H1 (cell line): ENCODE results near the gene HS6ST3. TPM values are rescaled to one million over a fixed set of nuclear protein-coding genes. Genes with fewer than 3 reads are reported as not detected.

Experiments
- CTCF ChIA-PET: fragments of 300-600 bp; sonication (Branson Sonifier 250); formaldehyde crosslinking; loops from one replicate; lab custom pipeline; 2021; ENCODE audit not compliant: partially characterized antibody; lab: Charles Lee
- POLR2A ChIA-PET: fragments of 300-600 bp; sonication (Branson Sonifier 250); formaldehyde crosslinking; loops from one replicate; lab custom pipeline; 2021; ENCODE audit warnings: inconsistent platforms; ENCODE audit not compliant: partially characterized antibody; lab: Charles Lee
- DNase-seq, 2 experiments: peaks; one replicate each; pipeline versions ENCODE4 v3.0.0 to v3.0.0-alpha.2; 2010 to 2022; ENCODE audit warnings: low spot score in 2 of 2, low read depth in 1 of 2, mixed read lengths in 1 of 2
- FAIRE-seq: peaks from 2 replicates; lab custom pipeline; 2011; peaks lifted over from hg19 to GRCh38; lab: Jason Lieb, UNC
- H2AFZ ChIP-seq: 2 replicates; pipeline ENCODE4 v1.8.1; 2012; ENCODE audit warnings: low read length, inconsistent platforms
- H2AK5ac ChIP-seq: 2 replicates; pipeline ENCODE4 v1.6.1; 2013; ENCODE audit warnings: low read depth, low read length
- H2BK120ac ChIP-seq: replicated peaks from 2 replicates; pipeline ENCODE3; 2013; ENCODE audit warnings: low read depth, low read length, inconsistent platforms
- H2BK12ac ChIP-seq: 2 replicates; pipeline ENCODE4 v1.6.1; 2013; ENCODE audit warnings: low read depth, low read length
- H2BK15ac ChIP-seq: 2 replicates; pipeline ENCODE4 v1.6.1; 2013; ENCODE audit warnings: low read length
- H2BK20ac ChIP-seq: 2 replicates; pipeline ENCODE4 v1.6.1; 2013; ENCODE audit warnings: low read length
- H2BK5ac ChIP-seq: 2 replicates; pipeline ENCODE4 v1.6.1; 2013; ENCODE audit warnings: low read depth, low read length
- H3K14ac ChIP-seq: 2 replicates; pipeline ENCODE4 v1.6.1; 2013; ENCODE audit warnings: inconsistent platforms; ENCODE audit not compliant: insufficient read length
- H3K18ac ChIP-seq: 2 replicates; pipeline ENCODE4 v1.6.1; 2013; ENCODE audit warnings: low read length; ENCODE audit errors: extremely low read depth
- H3K23ac ChIP-seq: 2 replicates; pipeline ENCODE4 v1.6.1; 2013; ENCODE audit warnings: inconsistent platforms; ENCODE audit not compliant: insufficient read length
- H3K23me2 ChIP-seq: 2 replicates; pipeline ENCODE4 v1.6.1; 2013; ENCODE audit warnings: low read depth, low read length
- H3K27ac ChIP-seq: 2 replicates; pipeline ENCODE4 v1.6.1; 2011; ENCODE audit warnings: low read depth, low read length, inconsistent platforms
- H3K27me3 ChIP-seq, 4 experiments: replicated peaks in 1 of 4; 1 replicate in 1 of 4; 2 replicates in 3 of 4; pipeline versions ENCODE4 v1.6.1 to v1.8.1; 2011 to 2013; ENCODE audit warnings: low read length in 3 of 4, mild to moderate bottlenecking in 3 of 4, inconsistent platforms in 2 of 4, mixed read lengths in 2 of 4, moderate library complexity in 1 of 4; ENCODE audit not compliant: control insufficient read depth in 3 of 4, insufficient read depth in 3 of 4; ENCODE audit errors: extremely low read depth in 1 of 4
- H3K36me3 ChIP-seq, 4 experiments: 2 replicates each; pipeline versions ENCODE4 v1.6.1 to v1.8.1; 2011 to 2013; ENCODE audit warnings: mild to moderate bottlenecking in 4 of 4, low read length in 3 of 4, moderate library complexity in 2 of 4, control low read depth in 1 of 4, inconsistent platforms in 1 of 4; ENCODE audit not compliant: insufficient read depth in 4 of 4, control insufficient read depth in 2 of 4
- H3K4ac ChIP-seq: replicated peaks from 2 replicates; pipeline ENCODE3; 2013; ENCODE audit warnings: low read length, low read depth, mixed read lengths, inconsistent platforms; ENCODE audit not compliant: insufficient read length
- H3K4me1 ChIP-seq, 4 experiments: replicated peaks in 1 of 4; 1 replicate in 1 of 4; 2 replicates in 3 of 4; pipeline versions ENCODE4 v1.6.1 to v1.8.1; 2011 to 2013; ENCODE audit warnings: low read length in 3 of 4, inconsistent platforms in 2 of 4, mixed read lengths in 1 of 4; ENCODE audit not compliant: insufficient read depth in 4 of 4, control insufficient read depth in 3 of 4
- H3K4me2 ChIP-seq, 2 experiments: 2 replicates each; pipeline versions ENCODE4 v1.6.1 to v1.8.1; 2011 to 2013; ENCODE audit warnings: low read depth in 2 of 2, low read length in 2 of 2, control low read depth in 1 of 2, inconsistent platforms in 1 of 2, mild to moderate bottlenecking in 1 of 2; ENCODE audit not compliant: insufficient read depth in 1 of 2
- H3K4me3 ChIP-seq, 4 experiments: fragments of 200-600, 300-600 bp in 1 of 4; sonication (generic), shearing (Covaris generic), sonication (Bioruptor Twin) in 1 of 4; 2 replicates each; pipeline versions ENCODE4 v1.5.1 to v1.8.1; 2011 to 2016; ENCODE audit warnings: low read length in 4 of 4, low read depth in 3 of 4, control low read depth in 2 of 4, inconsistent platforms in 2 of 4, mild to moderate bottlenecking in 2 of 4, mixed read lengths in 1 of 4, moderate library complexity in 1 of 4; ENCODE audit not compliant: insufficient read depth in 2 of 4; ENCODE audit errors: extremely low read depth in 1 of 4
- H3K56ac ChIP-seq: replicated peaks from 2 replicates; pipeline ENCODE3; 2013; ENCODE audit warnings: low read depth, mild to moderate bottlenecking, mixed read lengths, low read length, inconsistent platforms; ENCODE audit not compliant: insufficient read length
- H3K79me1 ChIP-seq: 2 replicates; pipeline ENCODE4 v1.6.1; 2013; ENCODE audit warnings: low read depth, low read length, control low read depth
- H3K79me2 ChIP-seq, 2 experiments: 2 replicates each; pipeline versions ENCODE4 v1.6.1 to v1.8.1; 2012 to 2013; ENCODE audit warnings: low read length in 2 of 2, mild to moderate bottlenecking in 2 of 2, inconsistent platforms in 1 of 2; ENCODE audit not compliant: insufficient read depth in 2 of 2, control insufficient read depth in 1 of 2
- H3K9ac ChIP-seq, 4 experiments: replicated peaks in 1 of 4; 1 replicate in 1 of 4; 2 replicates in 3 of 4; pipeline versions ENCODE4 v1.6.1 to v1.8.1; 2011 to 2013; ENCODE audit warnings: low read depth in 3 of 4, low read length in 3 of 4, control low read depth in 2 of 4, mild to moderate bottlenecking in 2 of 4, moderate library complexity in 2 of 4, inconsistent platforms in 1 of 4; ENCODE audit errors: extremely low read depth in 1 of 4
- H3K9me3 ChIP-seq, 2 experiments: 2 replicates each; pipeline versions ENCODE4 v1.6.1 to v1.8.1; 2012 to 2013; ENCODE audit warnings: mild to moderate bottlenecking in 2 of 2, moderate library complexity in 2 of 2, control low read depth in 1 of 2, inconsistent platforms in 1 of 2, low read depth in 1 of 2, low read length in 1 of 2, mixed read lengths in 1 of 2; ENCODE audit not compliant: insufficient read depth in 2 of 2
- H4K20me1 ChIP-seq, 2 experiments: replicated peaks in 1 of 2; 2 replicates each; pipeline versions ENCODE3 to v1.8.1; 2011 to 2013; ENCODE audit warnings: inconsistent platforms in 2 of 2, low read length in 2 of 2, mild to moderate bottlenecking in 1 of 2; ENCODE audit not compliant: insufficient read depth in 2 of 2, control insufficient read depth in 1 of 2
- H4K5ac ChIP-seq: 2 replicates; pipeline ENCODE4 v1.6.1; 2013; ENCODE audit warnings: low read length, low read depth, mixed read lengths, inconsistent platforms; ENCODE audit not compliant: insufficient read length
- H4K8ac ChIP-seq: 2 replicates; pipeline ENCODE4 v1.8.0; 2013; ENCODE audit warnings: mild to moderate bottlenecking, moderate library complexity, low read length, inconsistent platforms; ENCODE audit not compliant: insufficient read depth; ENCODE audit errors: extremely low read depth
- H4K91ac ChIP-seq: replicated peaks from 2 replicates; pipeline ENCODE3; 2013; ENCODE audit warnings: low read length, mixed read lengths, inconsistent platforms; ENCODE audit not compliant: insufficient read length
- POLR2A ChIP-seq, 2 experiments: IDR thresholded peaks; 1 replicate in 1 of 2; 2 replicates in 1 of 2; pipeline ENCODE4 v1.6.1; 2011; ENCODE audit warnings: low read depth in 2 of 2, low read length in 2 of 2, mild to moderate bottlenecking in 2 of 2; ENCODE audit errors: control extremely low read depth in 1 of 2
- POLR2AphosphoS5 ChIP-seq: IDR thresholded peaks from 2 replicates; pipeline ENCODE4 v1.6.1; 2011; ENCODE audit warnings: low read depth, low read length
- RXRA ChIP-seq: IDR thresholded peaks from 2 replicates; pipeline ENCODE4 v1.6.1; 2011; ENCODE audit warnings: low read depth, mild to moderate bottlenecking, low read length, moderate library complexity; ENCODE audit not compliant: insufficient read depth
- WGBS, 2 experiments: shearing (Covaris generic) in 1 of 2; methylation state at CpG; one replicate each; pipeline versions ENCODE4 v1.1.6 to v1.1.7; 2013 to 2015; ENCODE audit warnings: low lambda C conversion rate in 2 of 2, mixed read lengths in 2 of 2, inconsistent platforms in 1 of 2, low coverage in 1 of 2, missing lambda C conversion rate in 1 of 2; ENCODE audit not compliant: insufficient replicate concordance in 2 of 2, insufficient coverage in 1 of 2, insufficient read length in 1 of 2; ENCODE audit errors: extremely low coverage in 1 of 2, missing lambda C conversion rate in 1 of 2; 5-methylcytosine and 5-hydroxymethylcytosine counted together
- polyA plus RNA-seq, 7 experiments: library from polyadenylated mRNA; depleted of rRNA in 3 of 7; stranded (reverse) in 5 of 7; unstranded in 2 of 7; fragments of >200 nt in 5 of 7; fragments of 200-250 nt in 2 of 7; gene quantifications; 1 replicate in 5 of 7; 2 replicates in 1 of 7; 4 replicates in 1 of 7; pipeline versions ENCODE4 v1.2.1 to v1.2.3, GENCODE V29; 2011 to 2013; ENCODE audit warnings: missing spikeins in 2 of 7, mixed read lengths in 2 of 7
- total RNA-seq: library from RNA; stranded (reverse); fragmentation: NEBNext Ultra II Directional; extraction: Animal tissue kit (Norgen Biotek cat#: 25700); gene quantifications from 2 replicates; pipeline ENCODE4 v1.2.1, GENCODE V29; 2021

Gene HS6ST3
- total and polyA plus RNA-seq, 2 of the 8 experiments (the other 6 are each of a cell fraction or from before 2014, with no cell fraction given) = 0.45 to 1.2 TPM

DNA sequence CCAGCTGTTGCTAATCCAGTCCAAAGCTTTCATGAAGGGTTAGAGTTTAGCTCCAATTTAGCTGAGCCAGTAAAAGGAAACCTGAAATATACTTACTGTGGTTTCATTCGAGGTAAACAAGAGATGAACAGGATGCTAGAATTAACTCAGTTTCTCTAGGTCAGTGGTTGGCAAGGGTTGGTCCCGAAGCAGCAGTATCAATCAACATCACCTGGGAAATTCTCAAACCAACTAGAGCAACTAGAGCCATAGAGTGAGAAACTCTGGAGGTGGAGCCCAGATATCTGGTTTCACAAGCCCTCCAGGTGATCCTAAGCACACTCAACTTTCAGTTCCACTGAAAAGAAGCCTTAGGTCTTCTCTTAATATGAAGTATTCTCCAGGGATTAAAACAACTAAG is 527.6 kb downstream of the HS6ST3 start:
- no peaks in the 10 kb centered on the region for H3K27me3 ChIP-seq
- DNase-seq (no peak), FAIRE-seq (no peak)
- H2BK120ac ChIP-seq = no peak overlapping the region
- H3K56ac ChIP-seq = no peak overlapping the region
- no peak for TF ChIP-seq POLR2A (IDR thresholded peaks at IDR 0.05; ENCODE audit: control extremely low read depth in 1 of 2, low read depth in 2 of 2, low read length in 2 of 2)
- no peak for TF ChIP-seq POLR2AphosphoS5
- no peak for TF ChIP-seq RXRA
- H2BK20ac ChIP-seq = no peak overlapping the region
- H3K23me2 ChIP-seq = no peaks in the 10 kb centered on the region
- H4K5ac ChIP-seq = no peak overlapping the region
- H3K4ac ChIP-seq = no peak overlapping the region
- H2BK12ac ChIP-seq = no peak overlapping the region
- no peak overlapping the region for H3K23ac ChIP-seq
- no peak overlapping the region for H3K4me2 ChIP-seq
- H4K91ac ChIP-seq = no peak overlapping the region
- H2BK15ac ChIP-seq = no peak overlapping the region
- no peak overlapping the region for H3K9ac ChIP-seq
- H3K79me1 ChIP-seq = no peaks in the 10 kb centered on the region
- H2BK5ac ChIP-seq = no peak overlapping the region
- no peak overlapping the region for H2AK5ac ChIP-seq
- H3K79me2 ChIP-seq = no peaks in the 10 kb centered on the region
- ChIA-PET CTCF (no interaction called here), POLR2A (no interaction called here)
- no peaks in the 10 kb centered on the region for H3K4me1 ChIP-seq
- no peaks in the 10 kb centered on the region for H3K36me3 ChIP-seq
- no peak overlapping the region for H3K18ac ChIP-seq
- H3K4me3 ChIP-seq = no peak overlapping the region
- no peak overlapping the region for H3K27ac ChIP-seq
- no peak overlapping the region for H4K8ac ChIP-seq
- H3K9me3 ChIP-seq = no peaks in the 10 kb centered on the region
- no peak overlapping the region for H3K14ac ChIP-seq
- no peaks in the 10 kb centered on the region for H4K20me1 ChIP-seq
- 100% methylated on average over 2 of the region's 2 CpGs; no CpG with 5 or more reads in 1 of the 2 experiments for WGBS, 2 experiments
- no peak overlapping the region for H2AFZ ChIP-seq
